Measurements from ENCODE around the gene C4orf50. TPM values are rescaled to one million over a fixed set of nuclear protein-coding genes. Genes with fewer than 3 reads are reported as not detected.
"Not testable (repeated sequence)": the region's sequence is repeated elsewhere in the genome, so short reads cannot be mapped to it uniquely, and the experiment has no call there.

C4orf50 gene
- total RNA-seq, 1 donor from 2014 or later: 0.16 TPM

- no peak overlapping the region for H3K27ac Mint-ChIP-seq
- no peaks in the 10 kb centered on the region for H3K9me3 Mint-ChIP-seq
- H3K36me3 Mint-ChIP-seq (ENCODE audit: low read depth): no peaks in the 10 kb centered on the region
- H3K27me3 Mint-ChIP-seq: peaks cover 2% of the 10 kb centered on the region
- peaks cover 6% of the 10 kb centered on the region for H3K4me1 Mint-ChIP-seq
- no peak for DNase-seq
- intact Hi-C loops (cut with micrococcal nuclease): loop anchor here (10.0 kb wide), 1 partner anchor 255 kb away; no protein-coding TSS in a partner anchor
- no peak overlapping the region for H3K4me3 Mint-ChIP-seq
Observed at GRCh38 chr4:5999830-6000365, 18.3 kb downstream of the C4orf50 start.

- Mint-ChIP-seq H3K27ac (no peak overlapping the region), H3K9me3 (no peaks in the 10 kb centered on the region), H3K4me3 (no peak overlapping the region), H3K36me3 (ENCODE audit: low read depth) (no peaks in the 10 kb centered on the region), H3K4me1 (peaks cover 6% of the 10 kb centered on the region), H3K27me3 (peaks cover 2% of the 10 kb centered on the region)
- DNase-seq: no peak
- intact Hi-C loops (cut with micrococcal nuclease): loop anchor here (10.0 kb wide), 1 partner anchor 255 kb away; no protein-coding TSS in a partner anchor
Observed at GRCh38 chr4:5999356-5999755, 18.9 kb downstream of the C4orf50 start.

GRCh38 chr4:5998333-5998936 lies 19.8 kb downstream of the C4orf50 start:
- H3K27ac Mint-ChIP-seq: no peak overlapping the region
- intact Hi-C loops (cut with micrococcal nuclease): loop anchor here (1.0 to 10.0 kb wide), 2 partner anchors 256 to 329 kb away; no protein-coding TSS in a partner anchor
- no peaks in the 10 kb centered on the region for H3K9me3 Mint-ChIP-seq

GRCh38 chr4:5996641-5997040 lies 21.6 kb downstream of the C4orf50 start:
- H3K27me3 Mint-ChIP-seq: peaks cover 2% of the 10 kb centered on the region
- H3K4me3 Mint-ChIP-seq: no peak overlapping the region
- H3K27ac Mint-ChIP-seq: no peak overlapping the region
- no peaks in the 10 kb centered on the region for H3K9me3 Mint-ChIP-seq
- peaks cover 6% of the 10 kb centered on the region for H3K4me1 Mint-ChIP-seq
- no peak for DNase-seq
- H3K36me3 Mint-ChIP-seq (ENCODE audit: low read depth): no peaks in the 10 kb centered on the region
- intact Hi-C loops (cut with micrococcal nuclease): loop anchor here (10.0 kb wide), 1 partner anchor 258 kb away; no protein-coding TSS in a partner anchor

More at GRCh38 chr4:5998333-5998936, 19.8 kb downstream of the C4orf50 start:
- H3K36me3 Mint-ChIP-seq (ENCODE audit: low read depth): no peaks in the 10 kb centered on the region
- peaks cover 2% of the 10 kb centered on the region for H3K27me3 Mint-ChIP-seq
- DNase-seq: peak; percentile 82
- no peak overlapping the region for H3K4me3 Mint-ChIP-seq
- H3K4me1 Mint-ChIP-seq: peaks cover 6% of the 10 kb centered on the region

GRCh38 chr4:5995901-5996623 lies 22.2 kb downstream of the C4orf50 start:
- Mint-ChIP-seq H3K27me3 (peaks cover 2% of the 10 kb centered on the region), H3K36me3 (ENCODE audit: low read depth) (no peaks in the 10 kb centered on the region), H3K27ac (no peak overlapping the region), H3K9me3 (no peaks in the 10 kb centered on the region), H3K4me1 (peaks cover 6% of the 10 kb centered on the region), H3K4me3 (no peak overlapping the region)
- intact Hi-C loops (cut with micrococcal nuclease): loop anchor here (10.0 kb wide), 1 partner anchor 259 kb away; no protein-coding TSS in a partner anchor
- no peak for DNase-seq

GRCh38 chr4:5993876-5994811 lies 24.1 kb downstream of the C4orf50 start:
- Mint-ChIP-seq H3K27ac (no peak overlapping the region), H3K4me3 (no peak overlapping the region), H3K4me1 (peaks cover 6% of the 10 kb centered on the region), H3K9me3 (no peaks in the 10 kb centered on the region), H3K27me3 (peaks cover 3% of the 10 kb centered on the region), H3K36me3 (ENCODE audit: low read depth) (no peaks in the 10 kb centered on the region)
- intact Hi-C loops (cut with micrococcal nuclease): loop anchor here (10.0 kb wide), 1 partner anchor 261 kb away; no protein-coding TSS in a partner anchor
- DNase-seq: no peak

- DNase-seq; H3K4me1 Mint-ChIP-seq; H3K4me3 Mint-ChIP-seq; H3K36me3 Mint-ChIP-seq (ENCODE audit: low read depth); H3K27ac Mint-ChIP-seq; H3K27me3 Mint-ChIP-seq; H3K9me3 Mint-ChIP-seq: not testable (repeated sequence)
- intact Hi-C loops (cut with micrococcal nuclease): loop anchor here (10.0 kb wide), 1 partner anchor 261 kb away; no protein-coding TSS in a partner anchor
Observed at GRCh38 chr4:5993346-5993745, 24.9 kb downstream of the C4orf50 start.

GRCh38 chr4:5992828-5993321 lies 25.4 kb downstream of the C4orf50 start:
- Mint-ChIP-seq H3K4me3 (no peak overlapping the region), H3K9me3 (no peaks in the 10 kb centered on the region), H3K36me3 (ENCODE audit: low read depth) (no peaks in the 10 kb centered on the region), H3K4me1 (peaks cover 5% of the 10 kb centered on the region), H3K27ac (no peak overlapping the region), H3K27me3 (peaks cover 1% of the 10 kb centered on the region)
- DNase-seq: no peak
- intact Hi-C loops (cut with micrococcal nuclease): loop anchor here (10.0 kb wide), 1 partner anchor 262 kb away; no protein-coding TSS in a partner anchor

GRCh38 chr4:5992171-5992827 lies 25.9 kb downstream of the C4orf50 start:
- peaks cover 1% of the 10 kb centered on the region for H3K27me3 Mint-ChIP-seq
- intact Hi-C loops (cut with micrococcal nuclease): loop anchor here (10.0 kb wide), 1 partner anchor 263 kb away; no protein-coding TSS in a partner anchor
- no peaks in the 10 kb centered on the region for H3K9me3 Mint-ChIP-seq
- H3K4me3 Mint-ChIP-seq: no peak overlapping the region
- no peak for DNase-seq
- no peaks in the 10 kb centered on the region for H3K36me3 Mint-ChIP-seq (ENCODE audit: low read depth)
- no peak overlapping the region for H3K27ac Mint-ChIP-seq
- peaks cover 5% of the 10 kb centered on the region for H3K4me1 Mint-ChIP-seq

- peaks cover 4% of the 10 kb centered on the region for H3K4me1 Mint-ChIP-seq
- intact Hi-C loops (cut with micrococcal nuclease): loop anchor here (10.0 kb wide), 1 partner anchor 263 kb away; no protein-coding TSS in a partner anchor
- no peak for DNase-seq
- no peak overlapping the region for H3K27ac Mint-ChIP-seq
- no peak overlapping the region for H3K4me3 Mint-ChIP-seq
- H3K27me3 Mint-ChIP-seq: peaks cover 1% of the 10 kb centered on the region
- H3K36me3 Mint-ChIP-seq (ENCODE audit: low read depth): no peaks in the 10 kb centered on the region
- no peaks in the 10 kb centered on the region for H3K9me3 Mint-ChIP-seq
Observed at GRCh38 chr4:5991405-5991804, 26.8 kb downstream of the C4orf50 start.

GRCh38 chr4:5990446-5991160 lies 27.6 kb downstream of the C4orf50 start:
- intact Hi-C loops (cut with micrococcal nuclease): loop anchor here (10.0 kb wide), 1 partner anchor 264 kb away; no protein-coding TSS in a partner anchor
- H3K4me3 Mint-ChIP-seq: no peak overlapping the region
- DNase-seq: no peak
- no peaks in the 10 kb centered on the region for H3K4me1 Mint-ChIP-seq
- H3K27me3 Mint-ChIP-seq: peaks cover 1% of the 10 kb centered on the region
- no peak overlapping the region for H3K27ac Mint-ChIP-seq
- H3K36me3 Mint-ChIP-seq (ENCODE audit: low read depth): no peaks in the 10 kb centered on the region
- H3K9me3 Mint-ChIP-seq: no peaks in the 10 kb centered on the region

Measured in activated CD4-positive, alpha-beta T cell treated with anti-CD3 and anti-CD28 coated beads, Interleukin-2, amount 10 ng/mL, durations not matched to agents 24 days and 14 days (primary cell).